Tibial nerve (tissue), 4 donors: ENCODE measurements around the gene LGALS7B.

Experiments used
- EP300 ChIP-seq, 2 donors: sonication (generic); formaldehyde crosslinking; IDR thresholded peaks; one replicate each; pipeline ENCODE4 v1.6.1; 2017; ENCODE audit warnings: antibody characterized with exemption in 2 of 2, mild to moderate bottlenecking in 1 of 2
- POLR2A ChIP-seq, 2 donors: fragments of 450-650 bp; IDR thresholded peaks; one replicate each; pipeline ENCODE4 v1.6.1; 2017; ENCODE audit warnings: antibody characterized with exemption in 2 of 2, mild to moderate bottlenecking in 2 of 2, moderate library complexity in 2 of 2
- TF ChIP-seq, protein P1 (sequence below), 5 experiments: fragments of 200-600 bp in 3 of 5; fragments of 450-650 bp in 2 of 5; sonication (generic) in 3 of 5; IDR thresholded peaks; one replicate each; pipeline ENCODE4 v1.5.1; 2016 to 2019; ENCODE audit warnings: antibody characterized with exemption in 5 of 5, mild to moderate bottlenecking in 3 of 5, moderate library complexity in 2 of 5

DNA sequence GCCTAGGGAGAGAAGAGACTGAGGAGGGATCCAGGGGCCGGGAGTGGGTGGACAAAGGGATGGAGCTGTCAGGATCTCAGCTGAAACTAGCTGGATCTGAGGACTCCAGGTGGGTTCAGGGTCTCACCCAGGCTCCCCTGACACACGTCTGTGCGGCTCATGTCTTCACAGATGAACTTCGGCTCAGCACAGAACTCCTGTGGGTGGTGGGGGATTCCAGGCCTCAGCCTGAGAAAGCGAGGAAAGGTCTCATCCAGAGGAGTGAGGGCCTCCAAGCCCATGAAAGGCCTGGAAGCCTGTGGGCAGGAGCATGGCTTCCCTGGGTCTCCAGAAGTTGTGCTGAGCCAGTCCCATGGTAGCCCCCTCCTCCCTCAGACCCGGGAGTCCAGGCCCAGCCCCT is 46.1 kb upstream of the LGALS7B start:
- TF ChIP-seq, protein P1, sequence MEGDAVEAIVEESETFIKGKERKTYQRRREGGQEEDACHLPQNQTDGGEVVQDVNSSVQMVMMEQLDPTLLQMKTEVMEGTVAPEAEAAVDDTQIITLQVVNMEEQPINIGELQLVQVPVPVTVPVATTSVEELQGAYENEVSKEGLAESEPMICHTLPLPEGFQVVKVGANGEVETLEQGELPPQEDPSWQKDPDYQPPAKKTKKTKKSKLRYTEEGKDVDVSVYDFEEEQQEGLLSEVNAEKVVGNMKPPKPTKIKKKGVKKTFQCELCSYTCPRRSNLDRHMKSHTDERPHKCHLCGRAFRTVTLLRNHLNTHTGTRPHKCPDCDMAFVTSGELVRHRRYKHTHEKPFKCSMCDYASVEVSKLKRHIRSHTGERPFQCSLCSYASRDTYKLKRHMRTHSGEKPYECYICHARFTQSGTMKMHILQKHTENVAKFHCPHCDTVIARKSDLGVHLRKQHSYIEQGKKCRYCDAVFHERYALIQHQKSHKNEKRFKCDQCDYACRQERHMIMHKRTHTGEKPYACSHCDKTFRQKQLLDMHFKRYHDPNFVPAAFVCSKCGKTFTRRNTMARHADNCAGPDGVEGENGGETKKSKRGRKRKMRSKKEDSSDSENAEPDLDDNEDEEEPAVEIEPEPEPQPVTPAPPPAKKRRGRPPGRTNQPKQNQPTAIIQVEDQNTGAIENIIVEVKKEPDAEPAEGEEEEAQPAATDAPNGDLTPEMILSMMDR (IDR thresholded peaks at IDR 0.05): no peak
- no peak for TF ChIP-seq POLR2A (IDR thresholded peaks at IDR 0.05)
- TF ChIP-seq EP300 (IDR thresholded peaks at IDR 0.05): no peak
